SU-DHL-6 (cell line): ENCODE results near the gene PDE4D.

Experiments
- H2AFZ ChIP-seq: fragments of 200-600 bp; sonication (generic); 2 replicates; pipeline ENCODE4 v1.6.1; 2014; ENCODE audit warnings: low read depth, mild to moderate bottlenecking, moderate library complexity, mixed read lengths, antibody characterized with exemption, low read length; ENCODE audit not compliant: severe bottlenecking
- H3F3A ChIP-seq: fragments of 200-600 bp; shearing (Covaris generic); 2 replicates; pipeline ENCODE4 v1.6.0; 2016; ENCODE audit warnings: antibody characterized with exemption, mild to moderate bottlenecking; ENCODE audit not compliant: insufficient read depth
- H3K27ac ChIP-seq: fragments of 200-600 bp; sonication (generic); 2 replicates; pipeline ENCODE4 v1.5.1; 2016; ENCODE audit warnings: low read depth, mild to moderate bottlenecking, low read length, moderate library complexity, mixed read lengths
- H3K27me3 ChIP-seq: fragments of 200-600 bp; sonication (generic), shearing (Covaris generic); 2 replicates; pipeline ENCODE4 v1.6.0; 2014; ENCODE audit warnings: mild to moderate bottlenecking, low read length
- H3K36me3 ChIP-seq: fragments of 200-600 bp; sonication (generic); 2 replicates; pipeline ENCODE4 v1.6.1; 2014; ENCODE audit warnings: mild to moderate bottlenecking, low read length, mixed read lengths
- H3K4me2 ChIP-seq: fragments of 300-600, 200-600 bp; shearing (Covaris generic), sonication (generic); 2 replicates; pipeline ENCODE4 v1.6.0; 2014; ENCODE audit warnings: low read length, low read depth, mild to moderate bottlenecking; ENCODE audit not compliant: poor library complexity, severe bottlenecking
- H3K4me3 ChIP-seq: fragments of 200-600 bp; sonication (generic); 2 replicates; pipeline ENCODE4 v1.5.1; 2014; ENCODE audit warnings: antibody characterized with exemption, low read length, mild to moderate bottlenecking, mixed read lengths; ENCODE audit not compliant: insufficient read depth, poor library complexity, severe bottlenecking
- H3K79me2 ChIP-seq: fragments of 200-600 bp; sonication (generic); 2 replicates; pipeline ENCODE4 v1.6.1; 2014; ENCODE audit warnings: mild to moderate bottlenecking, low read length, moderate library complexity; ENCODE audit not compliant: insufficient read depth
- H3K9ac ChIP-seq: fragments of 200-600 bp; sonication (generic); 2 replicates; pipeline ENCODE4 v1.7.0; 2014; ENCODE audit warnings: mild to moderate bottlenecking, low read length
- H3K9me2 ChIP-seq: fragments of 200-600 bp; sonication (generic); replicated peaks from 2 replicates; pipeline ENCODE4 v1.6.1; 2014; ENCODE audit warnings: low read length; ENCODE audit not compliant: insufficient read depth
- H3K9me3 ChIP-seq: fragments of 200-600 bp; sonication (generic); 2 replicates; pipeline ENCODE4 v1.6.1; 2014; ENCODE audit warnings: low read length, mixed read lengths; ENCODE audit not compliant: insufficient read depth
- H4K20me1 ChIP-seq: fragments of 200-600 bp; sonication (generic); 2 replicates; pipeline ENCODE4 v1.6.1; 2014; ENCODE audit warnings: low read depth, mild to moderate bottlenecking, antibody characterized with exemption, low read length, moderate library complexity, mixed read lengths
- EZH2phosphoT487 ChIP-seq: fragments of 200-600 bp; sonication (generic), shearing (Covaris generic); conservative IDR thresholded peaks from 2 replicates; pipeline ENCODE4 v1.6.1; 2018; ENCODE audit warnings: mild to moderate bottlenecking, antibody characterized with exemption, low read length, moderate library complexity, mixed read lengths
- TF ChIP-seq, protein P1 (sequence below): fragments of 200-600 bp; sonication (generic); IDR thresholded peaks from one replicate; pipeline ENCODE4 v1.5.1; 2017; ENCODE audit warnings: antibody characterized with exemption, mild to moderate bottlenecking, low read length, moderate library complexity; ENCODE audit not compliant: insufficient read depth, poor library complexity, severe bottlenecking

PDE4D gene

GRCh38 chr5:58929726-58930125 lies 963.8 kb downstream of the PDE4D start:
- no peaks in the 10 kb centered on the region for H4K20me1 ChIP-seq
- H3K9me2 ChIP-seq: no peaks in the 10 kb centered on the region
- no peak overlapping the region for H2AFZ ChIP-seq
- H3K27ac ChIP-seq: no peak overlapping the region
- H3K36me3 ChIP-seq: no peaks in the 10 kb centered on the region
- H3K9me3 ChIP-seq: no peaks in the 10 kb centered on the region
- no peak overlapping the region for H3K9ac ChIP-seq
- no peaks in the 10 kb centered on the region for H3K79me2 ChIP-seq
- H3K4me3 ChIP-seq: no peak overlapping the region
- H3K27me3 ChIP-seq: no peaks in the 10 kb centered on the region
- H3F3A ChIP-seq: no peaks in the 10 kb centered on the region
- TF ChIP-seq EZH2phosphoT487: no peak
- TF ChIP-seq, protein P1, sequence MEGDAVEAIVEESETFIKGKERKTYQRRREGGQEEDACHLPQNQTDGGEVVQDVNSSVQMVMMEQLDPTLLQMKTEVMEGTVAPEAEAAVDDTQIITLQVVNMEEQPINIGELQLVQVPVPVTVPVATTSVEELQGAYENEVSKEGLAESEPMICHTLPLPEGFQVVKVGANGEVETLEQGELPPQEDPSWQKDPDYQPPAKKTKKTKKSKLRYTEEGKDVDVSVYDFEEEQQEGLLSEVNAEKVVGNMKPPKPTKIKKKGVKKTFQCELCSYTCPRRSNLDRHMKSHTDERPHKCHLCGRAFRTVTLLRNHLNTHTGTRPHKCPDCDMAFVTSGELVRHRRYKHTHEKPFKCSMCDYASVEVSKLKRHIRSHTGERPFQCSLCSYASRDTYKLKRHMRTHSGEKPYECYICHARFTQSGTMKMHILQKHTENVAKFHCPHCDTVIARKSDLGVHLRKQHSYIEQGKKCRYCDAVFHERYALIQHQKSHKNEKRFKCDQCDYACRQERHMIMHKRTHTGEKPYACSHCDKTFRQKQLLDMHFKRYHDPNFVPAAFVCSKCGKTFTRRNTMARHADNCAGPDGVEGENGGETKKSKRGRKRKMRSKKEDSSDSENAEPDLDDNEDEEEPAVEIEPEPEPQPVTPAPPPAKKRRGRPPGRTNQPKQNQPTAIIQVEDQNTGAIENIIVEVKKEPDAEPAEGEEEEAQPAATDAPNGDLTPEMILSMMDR: no peak
- H3K4me2 ChIP-seq: no peak overlapping the region

GRCh38 chr5:58927938-58928337 lies 965.6 kb downstream of the PDE4D start:
- Histone ChIP-seq H2AFZ (no peak overlapping the region), H3K9ac (no peak overlapping the region), H3K4me3 (no peak overlapping the region), H3K36me3 (no peaks in the 10 kb centered on the region), H3K27me3 (no peaks in the 10 kb centered on the region), H3K9me3 (no peaks in the 10 kb centered on the region), H3K4me2 (no peak overlapping the region), H3K9me2 (no peaks in the 10 kb centered on the region), H3K27ac (no peak overlapping the region), H3F3A (no peaks in the 10 kb centered on the region), H3K79me2 (no peaks in the 10 kb centered on the region), H4K20me1 (no peaks in the 10 kb centered on the region)
- TF ChIP-seq, protein P1: no peak
- no peak for TF ChIP-seq EZH2phosphoT487

- H3K9me2 ChIP-seq: no peaks in the 10 kb centered on the region
- no peak overlapping the region for H2AFZ ChIP-seq
- TF ChIP-seq, protein P1: no peak
- no peak for TF ChIP-seq EZH2phosphoT487
These were observed 966.3 kb downstream of the PDE4D start for GRCh38 chr5:58927181-58927580.

More at GRCh38 chr5:58927181-58927580, 966.3 kb downstream of the PDE4D start:
- Histone ChIP-seq H4K20me1 (no peaks in the 10 kb centered on the region), H3K79me2 (no peaks in the 10 kb centered on the region), H3K27me3 (no peaks in the 10 kb centered on the region), H3K4me2 (no peak overlapping the region), H3K4me3 (no peak overlapping the region), H3K36me3 (no peaks in the 10 kb centered on the region), H3K9me3 (no peaks in the 10 kb centered on the region), H3K27ac (no peak overlapping the region), H3F3A (no peaks in the 10 kb centered on the region), H3K9ac (no peak overlapping the region)
